Gastroesophageal sphincter (tissue), 4 donors: ENCODE results near the gene DOC2A. TPM values are rescaled to one million over a fixed set of nuclear protein-coding genes. Genes with fewer than 3 reads are reported as not detected.

ENCODE experiments used
- ATAC-seq: fragments of 150-250 bp; one replicate; pipeline ENCODE4 v1.9.1; 2016; ENCODE audit warnings: mild to moderate bottlenecking, moderate library complexity
- H3K27ac ChIP-seq, 4 donors: fragments of 200-600 bp; sonication (generic) in 3 of 4; 1 replicate in 3 of 4; 2 replicates in 1 of 4; pipeline ENCODE4 v1.5.1; 2016 to 2019
- H3K27me3 ChIP-seq: fragments of 200-600 bp; sonication (generic); one replicate; pipeline ENCODE4 v1.5.1; 2019
- H3K36me3 ChIP-seq, 2 donors: fragments of 200-600 bp; sonication (generic); one replicate each; pipeline ENCODE4 v1.5.1; 2019; ENCODE audit warnings: control low read depth in 1 of 2
- H3K4me1 ChIP-seq, 3 donors: fragments of 200-600 bp; sonication (generic); 1 replicate in 2 of 3; 2 replicates in 1 of 3; pipeline ENCODE4 v1.5.1; 2016 to 2019; ENCODE audit warnings: control low read depth in 2 of 3
- H3K4me3 ChIP-seq, 2 donors: fragments of 200-600 bp; sonication (generic); one replicate each; pipeline ENCODE4 v1.5.1; 2019; ENCODE audit warnings: mild to moderate bottlenecking in 1 of 2, moderate library complexity in 1 of 2
- H3K9me3 ChIP-seq, 3 donors: fragments of 200-600 bp; sonication (generic); one replicate each; pipeline ENCODE4 v1.5.1; 2017 to 2019; ENCODE audit warnings: control low read depth in 2 of 3
- EP300 ChIP-seq: sonication (generic); formaldehyde crosslinking; IDR thresholded peaks from one replicate; pipeline ENCODE4 v1.6.1; 2017; ENCODE audit warnings: antibody characterized with exemption, mild to moderate bottlenecking
- POLR2A ChIP-seq, 2 donors: fragments of 450-650 bp; IDR thresholded peaks; one replicate each; pipeline ENCODE4 v1.6.1; 2017; ENCODE audit warnings: antibody characterized with exemption in 2 of 2, mild to moderate bottlenecking in 2 of 2, moderate library complexity in 1 of 2
- POLR2AphosphoS5 ChIP-seq: sonication (generic); formaldehyde crosslinking; IDR thresholded peaks from one replicate; pipeline ENCODE4 v1.6.1; 2017; ENCODE audit warnings: antibody characterized with exemption
- WGBS, 2 donors: methylation state at CpG; one replicate each; pipeline ENCODE4 v1.1.5; 2018; ENCODE audit warnings: low coverage in 1 of 2; 5-methylcytosine and 5-hydroxymethylcytosine counted together
- total RNA-seq, 4 donors: library from RNA; depleted of rRNA; stranded (reverse); fragments of >200 nt; gene quantifications; one replicate each; pipeline ENCODE4 v1.1.0, GENCODE V29; 2016
- TF ChIP-seq, protein P1 (sequence below), 4 experiments: fragments of 200-600 bp in 2 of 4; fragments of 450-650 bp in 2 of 4; sonication (generic) in 1 of 4; IDR thresholded peaks; one replicate each; pipeline ENCODE4 v1.5.1; 2017 to 2019; ENCODE audit warnings: antibody characterized with exemption in 4 of 4, mild to moderate bottlenecking in 2 of 4, moderate library complexity in 2 of 4

DOC2A gene
- total RNA-seq, 4 donors from 2014 or later, result 0.77 to 0.81 (median 0.78) TPM; not detected in 1

DNA sequence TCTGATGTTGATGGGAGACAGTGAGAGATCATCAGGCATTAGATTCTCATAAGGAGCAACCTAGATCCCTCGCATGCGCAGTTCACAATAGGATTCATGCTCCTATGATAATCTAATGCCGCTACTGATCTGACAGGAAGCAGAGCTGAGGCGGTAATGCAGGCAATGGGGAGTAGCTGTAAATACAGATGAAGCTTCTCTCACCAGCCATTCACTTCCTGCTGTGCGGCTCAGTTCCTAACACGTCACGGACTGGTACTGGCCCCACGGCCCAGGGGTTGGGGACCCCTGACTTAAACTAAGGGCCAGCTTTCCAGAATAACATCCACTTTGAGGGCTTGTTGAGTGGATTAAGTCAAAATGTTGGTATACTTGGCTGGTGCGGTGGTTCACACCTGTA lies 51.5 kb downstream of the DOC2A start:
- Histone ChIP-seq H3K9me3 (no peaks in the 10 kb centered on the region), H3K27me3 (no peaks in the 10 kb centered on the region), H3K4me1 (peaks cover 0 to 22% (median 4%) of the 10 kb centered on the region in 3 donors), H3K4me3 (no peak overlapping the region), H3K27ac (no peak overlapping the region), H3K36me3 (peaks cover 0 to 5% of the 10 kb centered on the region in 2 donors)
- TF ChIP-seq, protein P1, sequence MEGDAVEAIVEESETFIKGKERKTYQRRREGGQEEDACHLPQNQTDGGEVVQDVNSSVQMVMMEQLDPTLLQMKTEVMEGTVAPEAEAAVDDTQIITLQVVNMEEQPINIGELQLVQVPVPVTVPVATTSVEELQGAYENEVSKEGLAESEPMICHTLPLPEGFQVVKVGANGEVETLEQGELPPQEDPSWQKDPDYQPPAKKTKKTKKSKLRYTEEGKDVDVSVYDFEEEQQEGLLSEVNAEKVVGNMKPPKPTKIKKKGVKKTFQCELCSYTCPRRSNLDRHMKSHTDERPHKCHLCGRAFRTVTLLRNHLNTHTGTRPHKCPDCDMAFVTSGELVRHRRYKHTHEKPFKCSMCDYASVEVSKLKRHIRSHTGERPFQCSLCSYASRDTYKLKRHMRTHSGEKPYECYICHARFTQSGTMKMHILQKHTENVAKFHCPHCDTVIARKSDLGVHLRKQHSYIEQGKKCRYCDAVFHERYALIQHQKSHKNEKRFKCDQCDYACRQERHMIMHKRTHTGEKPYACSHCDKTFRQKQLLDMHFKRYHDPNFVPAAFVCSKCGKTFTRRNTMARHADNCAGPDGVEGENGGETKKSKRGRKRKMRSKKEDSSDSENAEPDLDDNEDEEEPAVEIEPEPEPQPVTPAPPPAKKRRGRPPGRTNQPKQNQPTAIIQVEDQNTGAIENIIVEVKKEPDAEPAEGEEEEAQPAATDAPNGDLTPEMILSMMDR (IDR thresholded peaks at IDR 0.05), result no peak
- no peak for TF ChIP-seq POLR2AphosphoS5
- TF ChIP-seq POLR2A (IDR thresholded peaks at IDR 0.05), result no peak
- no peak for TF ChIP-seq EP300
- WGBS, 2 donors, result 81 to 84% methylated on average over 3 to 6 of the region's 9 CpGs
- ATAC-seq, result no peak

GRCh38 chr16:29958756-29959155 lies 52.1 kb downstream of the DOC2A start:
- peaks cover 0 to 19% (median 4%) of the 10 kb centered on the region in 3 donors for H3K4me1 ChIP-seq

More at GRCh38 chr16:29958756-29959155, 52.1 kb downstream of the DOC2A start:
- H3K27me3 ChIP-seq, result no peaks in the 10 kb centered on the region
- WGBS, 2 donors, result 63 to 75% methylated on average over 2 to 3 of the region's 5 CpGs
- no peaks in the 10 kb centered on the region for H3K36me3 ChIP-seq
- H3K27ac ChIP-seq, result no peak overlapping the region
- TF ChIP-seq, protein P1 (IDR thresholded peaks at IDR 0.05), result no peak
- TF ChIP-seq EP300 (no peak), POLR2AphosphoS5 (no peak), POLR2A (IDR thresholded peaks at IDR 0.05) (no peak)
- H3K4me3 ChIP-seq, result no peak overlapping the region
- H3K9me3 ChIP-seq, result no peaks in the 10 kb centered on the region
- no peak for ATAC-seq

Other genes starting within 250 kb of the DOC2A start
- gene ZG16, start 232.8 kb downstream of the DOC2A start, total RNA-seq, result not detected
- 10 to 100 TPM in 3 of 4 donors, 1 to 10 TPM in 1; 9.4 to 17.3 (median 12.8) TPM for gene KIF22, start 220.3 kb downstream of the DOC2A start, total RNA-seq
- 100 to 1,000 TPM in 3 of 4 donors, 10 to 100 TPM in 1; 86.3 to 212 (median 116) TPM for gene MAZ, start 204.5 kb downstream of the DOC2A start, total RNA-seq
- 10 to 100 TPM in 1 of 4 donors, 1 to 10 TPM in 3; 4.2 to 13.5 (median 6.0) TPM for gene PRRT2, start 198.8 kb downstream of the DOC2A start, total RNA-seq
- 10 to 100 TPM; 19.3 to 29.6 (median 20.2) TPM for gene PAGR1, start 194.9 kb downstream of the DOC2A start, total RNA-seq
- gene MVP, start 190.6 kb downstream of the DOC2A start, total RNA-seq, result 100 to 1,000 TPM in 3 of 4 donors, 10 to 100 TPM in 1; 82.2 to 162 (median 129) TPM
- gene CDIPT, start 147.8 kb downstream of the DOC2A start, total RNA-seq, result 100 to 1,000 TPM; 119 to 167 (median 130) TPM
- 1 to 10 TPM in 3 of 4 donors, not detected in 1; 1.1 to 1.6 (median 1.1) TPM for gene SEZ6L2, start 111.5 kb downstream of the DOC2A start, total RNA-seq
- under 1 TPM in 1 of 4 donors, not detected in 3; 0.42 TPM for gene ASPHD1, start 110.5 kb downstream of the DOC2A start, total RNA-seq
- gene KCTD13, start 84.8 kb downstream of the DOC2A start, total RNA-seq, result 10 to 100 TPM; 12.0 to 30.7 (median 20.1) TPM
- gene TMEM219, start 48.9 kb downstream of the DOC2A start, total RNA-seq, result 100 to 1,000 TPM in 2 of 4 donors, 10 to 100 TPM in 2; 89.1 to 131 (median 100) TPM
- gene TAOK2, start 37.2 kb downstream of the DOC2A start, total RNA-seq, result 10 to 100 TPM; 38.4 to 62.1 (median 46.5) TPM
- 10 to 100 TPM; 25.6 to 31.4 (median 28.2) TPM for gene HIRIP3, start 15.4 kb downstream of the DOC2A start, total RNA-seq
- 10 to 100 TPM; 40.9 to 82.2 (median 74.4) TPM for gene INO80E, start 14.8 kb downstream of the DOC2A start, total RNA-seq
- gene C16orf92, start 12.2 kb upstream of the DOC2A start, total RNA-seq, result not detected
- gene TLCD3B, start 20.2 kb upstream of the DOC2A start, total RNA-seq, result not detected
- 1,000 to 10,000 TPM; 1,018 to 1,914 (median 1,258) TPM for gene ALDOA, start 54.7 kb upstream of the DOC2A start, total RNA-seq
- 10 to 100 TPM; 41.2 to 58.5 (median 48.6) TPM for gene PPP4C, start 65.0 kb upstream of the DOC2A start, total RNA-seq
- gene TBX6, start 80.9 kb upstream of the DOC2A start, total RNA-seq, result under 1 TPM; 0.40 to 0.84 (median 0.45) TPM
- gene YPEL3, start 85.2 kb upstream of the DOC2A start, total RNA-seq, result 100 to 1,000 TPM in 1 of 4 donors, 10 to 100 TPM in 3; 76.9 to 105 (median 80.2) TPM
- gene GDPD3, start 102.5 kb upstream of the DOC2A start, total RNA-seq, result 1 to 10 TPM; 1.1 to 3.1 (median 1.9) TPM
- 10 to 100 TPM; 39.2 to 61.4 (median 48.4) TPM for gene MAPK3, start 112.2 kb upstream of the DOC2A start, total RNA-seq
- gene CORO1A, start 172.6 kb upstream of the DOC2A start, total RNA-seq, result 10 to 100 TPM in 3 of 4 donors, 1 to 10 TPM in 1; 8.6 to 32.0 (median 13.1) TPM
- 10 to 100 TPM; 72.7 to 98.8 (median 88.4) TPM for gene BOLA2B, start 182.6 kb upstream of the DOC2A start, total RNA-seq
- gene SLX1A, start 182.8 kb upstream of the DOC2A start, total RNA-seq, result 10 to 100 TPM in 2 of 4 donors, 1 to 10 TPM in 2; 7.8 to 21.2 (median 13.5) TPM
- 10 to 100 TPM in 1 of 4 donors, 1 to 10 TPM in 2, not detected in 1; 5.1 to 10.4 (median 8.8) TPM for gene SULT1A3, start 188.2 kb upstream of the DOC2A start, total RNA-seq
- gene NPIPB13, start 237.5 kb upstream of the DOC2A start, total RNA-seq, result 1 to 10 TPM in 2 of 4 donors, under 1 TPM in 2; 0.32 to 7.0 (median 2.5) TPM